Hematopoietic multipotent progenitor cell treated with erythropoietin and hydrocortisone succinate and interleukin-3 and kit ligand, for 8 days (in vitro differentiated cells): ENCODE measurements around the gene VPS33A.
A peak's percentile ranks its signal among the peaks of the same experiment; 100 is the strongest.

ENCODE experiments used
- DNase-seq: peaks from one replicate; pipeline ENCODE4 v3.0.0-alpha.2; 2015

Gene VPS33A

DNA sequence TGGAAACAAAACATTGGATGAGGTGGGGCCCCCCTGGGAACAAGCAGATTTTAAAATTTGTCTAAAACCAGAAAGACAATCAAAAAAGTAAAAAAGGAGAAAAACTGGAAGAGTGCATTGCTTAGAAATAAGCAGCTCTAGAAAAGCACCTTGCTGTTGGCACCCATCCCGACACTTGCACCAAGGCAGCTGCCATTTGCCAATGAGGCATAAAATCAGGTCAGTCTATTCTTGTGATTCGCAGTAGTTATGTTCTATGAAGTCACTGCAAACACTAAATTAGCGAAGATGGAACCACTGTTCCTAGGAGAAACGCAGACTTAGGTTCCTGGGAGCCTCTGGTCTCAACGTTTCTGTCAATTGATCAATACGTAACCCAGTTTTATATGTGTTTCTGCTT lies 16.2 kb downstream of the VPS33A start:
- no peak for DNase-seq

GRCh38 chr12:122245553-122245952 lies 20.7 kb downstream of the VPS33A start:
- DNase-seq: no peak

DNA sequence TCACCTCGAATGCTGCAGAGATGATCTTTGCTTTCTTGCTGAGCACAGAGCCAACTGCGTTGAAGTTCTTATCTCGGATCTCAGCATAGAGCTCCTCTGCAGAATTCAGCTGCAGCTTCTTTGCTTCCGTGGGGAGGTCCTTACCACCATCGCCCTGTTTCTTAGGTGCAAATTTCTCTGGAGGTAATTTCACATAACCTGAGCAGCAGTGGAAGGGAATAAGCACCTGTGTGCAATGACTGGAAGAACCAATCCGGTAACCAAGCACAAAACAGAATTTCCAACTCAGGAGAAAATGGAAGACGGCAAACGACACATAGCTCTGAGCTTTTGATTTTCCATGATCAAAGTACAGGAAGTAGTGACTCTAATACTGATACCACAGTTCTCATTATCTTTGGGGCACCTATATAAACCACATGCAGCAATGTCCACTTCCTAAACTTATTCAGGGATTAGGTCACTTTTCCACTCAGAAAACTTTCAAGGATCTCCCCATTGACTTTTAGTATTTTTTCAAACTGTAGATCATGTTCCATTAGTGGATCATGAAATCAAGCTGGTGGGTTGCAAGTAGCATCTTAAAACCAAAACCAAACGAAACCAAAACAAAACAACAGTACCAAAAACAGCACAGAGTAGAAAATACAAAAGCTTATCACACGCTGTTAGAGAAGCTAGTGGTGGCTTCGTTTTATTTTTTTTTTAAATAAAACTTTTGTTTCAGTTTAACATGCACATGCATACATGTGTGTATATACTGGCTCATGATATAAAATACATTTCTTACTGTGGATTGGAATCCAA lies 21.5 kb downstream of the VPS33A start:
- no peak for DNase-seq

GRCh38 chr12:122243965-122244364 lies 22.3 kb downstream of the VPS33A start:
- no peak for DNase-seq

- no peak for DNase-seq
Measured at GRCh38 chr12:122238861-122239260, 27.4 kb downstream of the VPS33A start.

GRCh38 chr12:122235741-122236140 lies 30.6 kb downstream of the VPS33A start:
- no peak for DNase-seq

GRCh38 chr12:122232691-122233090 lies 33.6 kb downstream of the VPS33A start:
- DNase-seq: no peak

GRCh38 chr12:122230798-122231197 lies 35.5 kb downstream of the VPS33A start:
- DNase-seq: no peak

GRCh38 chr12:122228092-122228491 lies 38.2 kb downstream of the VPS33A start:
- DNase-seq: no peak

- DNase-seq: no peak
Measured at GRCh38 chr12:122227341-122227740, 39.0 kb downstream of the VPS33A start.

- DNase-seq: no peak
Measured at GRCh38 chr12:122226366-122227125, 39.7 kb downstream of the VPS33A start.

DNA sequence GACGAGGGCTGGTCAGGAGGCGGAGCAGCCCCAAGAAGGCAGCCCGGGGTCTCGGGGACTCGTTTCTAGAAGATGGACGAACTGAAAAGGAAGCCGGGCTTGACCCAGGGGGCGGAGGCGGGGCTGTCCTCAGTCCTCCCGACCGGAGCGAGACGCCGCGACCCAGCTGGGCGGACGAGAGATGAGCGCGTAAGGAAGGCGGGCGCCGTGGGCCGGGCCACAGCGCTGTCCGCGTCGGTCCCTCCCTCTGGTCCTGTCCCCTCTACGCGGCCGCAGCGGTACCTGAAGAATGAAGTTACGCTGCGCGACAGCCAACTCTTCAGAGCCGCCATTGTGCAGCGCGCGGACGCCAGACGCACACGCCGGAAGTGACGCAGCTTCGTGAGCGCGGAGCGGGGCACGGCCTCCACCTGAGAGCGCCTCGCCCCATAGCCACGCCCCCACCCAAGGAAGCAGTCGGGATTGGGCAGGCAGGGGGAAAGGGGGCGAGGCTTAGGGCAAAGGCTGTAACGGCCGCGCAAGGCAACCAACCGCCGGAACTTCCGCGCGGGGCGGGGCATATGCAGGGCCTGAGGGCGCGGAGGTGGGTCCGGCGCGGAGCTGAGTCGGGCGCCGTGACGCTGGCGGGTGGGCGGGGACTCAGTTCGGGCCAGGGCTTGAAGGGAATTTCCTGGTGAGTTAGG lies 40.5 kb downstream of the VPS33A start, which contains the start of gene DIABLO:
Gene DIABLO, minus strand, starts transcription at position 370 of the 683 bp plus-strand sequence. Its CDS starts 38 bp downstream, at position 332.
- peak; percentile 99 for DNase-seq

DNA sequence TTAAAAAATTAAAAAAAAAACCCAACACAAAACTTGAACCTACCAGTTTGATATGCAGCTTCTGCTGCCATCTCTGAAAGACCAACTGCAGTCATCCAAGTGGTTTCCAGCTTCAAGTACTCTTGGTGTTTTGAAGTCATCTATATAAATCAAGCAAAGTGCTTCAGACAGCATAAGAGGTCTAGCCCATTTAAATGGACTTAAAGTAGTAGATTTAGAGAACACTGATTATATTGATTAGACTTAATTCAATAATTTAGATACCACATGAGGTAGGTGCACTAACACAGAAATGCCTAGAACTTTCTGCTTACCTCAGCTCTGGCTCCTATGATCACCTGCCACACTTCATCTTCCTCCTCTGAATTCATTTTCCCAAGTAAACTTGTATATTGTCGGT lies 49.8 kb downstream of the VPS33A start:
- DNase-seq: no peak

DNA sequence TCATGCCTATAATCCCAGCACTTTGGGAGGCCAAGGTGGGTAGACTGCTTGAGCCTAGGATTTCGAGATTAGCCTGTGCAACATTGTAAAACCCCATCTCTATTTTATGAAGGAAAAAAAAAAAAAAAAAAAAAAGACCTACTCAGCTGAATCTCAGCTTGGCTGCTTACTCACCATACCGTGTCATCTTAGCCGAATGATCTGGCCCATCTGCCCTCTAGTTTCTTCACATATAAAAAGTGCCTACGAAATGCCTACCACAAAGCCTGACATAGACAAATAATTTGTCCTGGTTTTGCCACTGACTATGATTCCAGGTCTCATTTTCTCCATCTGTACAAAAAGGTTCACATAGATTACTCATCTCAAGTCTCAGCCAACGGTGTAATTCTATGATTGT lies 50.5 kb downstream of the VPS33A start:
- no peak for DNase-seq

DNA sequence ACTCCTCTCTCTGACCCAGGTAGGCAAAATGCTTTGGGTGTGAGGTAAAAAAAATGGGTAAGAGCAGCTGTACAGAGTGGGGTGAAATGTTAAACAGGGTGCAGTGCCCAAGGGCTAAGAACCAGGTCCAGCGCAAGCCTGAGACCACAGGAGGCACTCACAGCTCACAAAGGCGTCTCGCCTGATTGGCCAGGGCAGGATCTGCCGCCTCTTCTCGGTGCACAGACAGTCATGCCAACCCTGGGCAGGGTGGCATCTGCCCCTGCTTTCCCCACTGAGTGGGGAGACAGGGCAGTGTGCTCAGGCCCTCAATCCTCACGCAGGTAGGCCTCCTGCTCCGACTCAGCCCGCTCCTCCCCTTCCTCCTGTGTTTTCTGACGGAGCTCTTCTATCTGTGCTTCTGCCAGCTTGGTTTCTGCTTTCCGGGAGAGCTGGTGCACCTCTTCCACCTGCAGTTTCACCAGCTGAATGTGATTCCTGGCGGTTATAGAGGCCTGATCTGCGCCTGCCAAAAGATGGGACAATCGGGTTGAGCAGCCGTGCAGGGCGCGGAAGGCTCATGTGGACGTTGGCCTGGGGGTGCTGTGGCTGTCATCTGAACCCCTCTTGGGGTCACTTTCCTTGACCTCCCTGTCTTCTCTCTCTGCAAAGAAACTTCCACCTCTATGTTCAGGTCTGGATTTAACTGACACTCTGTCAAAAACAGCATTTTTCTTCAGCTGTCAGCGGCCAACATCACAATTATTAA lies 58.0 kb downstream of the VPS33A start:
- no peak for DNase-seq

DNA sequence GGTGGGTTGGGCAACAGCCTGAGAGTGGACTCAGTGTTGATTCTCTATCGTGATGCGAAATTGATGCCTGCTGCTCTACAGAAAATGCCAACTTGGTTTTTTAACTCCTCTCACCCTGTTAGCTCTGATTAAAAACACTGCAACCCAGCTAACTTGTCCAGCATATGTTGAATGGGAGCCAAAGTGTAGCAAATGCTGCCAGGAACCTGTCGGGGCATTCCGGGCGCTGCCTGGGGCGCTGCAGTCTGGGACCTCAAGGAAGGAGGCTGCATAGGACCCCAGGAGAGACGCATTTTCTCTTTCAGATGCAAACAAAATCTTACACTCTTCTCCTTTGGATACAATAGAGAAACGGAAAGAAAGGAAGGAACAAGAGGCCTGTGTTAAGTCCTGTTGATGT lies 58.9 kb downstream of the VPS33A start:
- DNase-seq: no peak

DNA sequence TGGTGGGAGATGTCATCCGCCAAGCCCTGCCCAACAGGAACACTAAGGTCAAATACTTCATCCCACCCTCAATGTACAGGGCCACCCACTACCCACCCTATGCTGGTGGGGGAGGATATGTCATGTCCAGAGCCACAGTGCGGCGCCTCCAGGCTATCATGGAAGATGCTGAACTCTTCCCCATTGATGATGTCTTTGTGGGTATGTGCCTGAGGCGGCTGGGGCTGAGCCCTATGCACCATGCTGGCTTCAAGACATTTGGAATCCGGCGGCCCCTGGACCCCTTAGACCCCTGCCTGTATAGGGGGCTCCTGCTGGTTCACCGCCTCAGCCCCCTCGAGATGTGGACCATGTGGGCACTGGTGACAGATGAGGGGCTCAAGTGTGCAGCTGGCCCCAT lies 59.3 kb downstream of the VPS33A start:
- DNase-seq: no peak

DNA sequence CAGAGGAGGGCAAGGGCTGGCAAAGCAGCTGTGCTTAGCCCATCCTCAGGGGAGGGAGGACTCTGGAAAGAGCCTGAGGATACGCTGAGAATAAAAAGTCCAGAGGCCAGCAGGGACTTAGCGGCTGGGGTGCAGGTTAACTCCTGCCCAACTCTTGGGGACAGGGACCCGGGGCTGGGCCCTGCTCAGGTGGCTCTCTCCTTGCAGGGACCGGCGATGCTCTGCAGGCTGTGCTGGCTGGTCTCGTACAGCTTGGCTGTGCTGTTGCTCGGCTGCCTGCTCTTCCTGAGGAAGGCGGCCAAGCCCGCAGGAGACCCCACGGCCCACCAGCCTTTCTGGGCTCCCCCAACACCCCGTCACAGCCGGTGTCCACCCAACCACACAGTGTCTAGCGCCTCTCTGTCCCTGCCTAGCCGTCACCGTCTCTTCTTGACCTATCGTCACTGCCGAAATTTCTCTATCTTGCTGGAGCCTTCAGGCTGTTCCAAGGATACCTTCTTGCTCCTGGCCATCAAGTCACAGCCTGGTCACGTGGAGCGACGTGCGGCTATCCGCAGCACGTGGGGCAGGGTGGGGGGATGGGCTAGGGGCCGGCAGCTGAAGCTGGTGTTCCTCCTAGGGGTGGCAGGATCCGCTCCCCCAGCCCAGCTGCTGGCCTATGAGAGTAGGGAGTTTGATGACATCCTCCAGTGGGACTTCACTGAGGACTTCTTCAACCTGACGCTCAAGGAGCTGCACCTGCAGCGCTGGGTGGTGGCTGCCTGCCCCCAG lies 60.0 kb downstream of the VPS33A start:
- no peak for DNase-seq

- DNase-seq: no peak
Measured at GRCh38 chr12:122205053-122205925, 61.0 kb downstream of the VPS33A start.

DNA sequence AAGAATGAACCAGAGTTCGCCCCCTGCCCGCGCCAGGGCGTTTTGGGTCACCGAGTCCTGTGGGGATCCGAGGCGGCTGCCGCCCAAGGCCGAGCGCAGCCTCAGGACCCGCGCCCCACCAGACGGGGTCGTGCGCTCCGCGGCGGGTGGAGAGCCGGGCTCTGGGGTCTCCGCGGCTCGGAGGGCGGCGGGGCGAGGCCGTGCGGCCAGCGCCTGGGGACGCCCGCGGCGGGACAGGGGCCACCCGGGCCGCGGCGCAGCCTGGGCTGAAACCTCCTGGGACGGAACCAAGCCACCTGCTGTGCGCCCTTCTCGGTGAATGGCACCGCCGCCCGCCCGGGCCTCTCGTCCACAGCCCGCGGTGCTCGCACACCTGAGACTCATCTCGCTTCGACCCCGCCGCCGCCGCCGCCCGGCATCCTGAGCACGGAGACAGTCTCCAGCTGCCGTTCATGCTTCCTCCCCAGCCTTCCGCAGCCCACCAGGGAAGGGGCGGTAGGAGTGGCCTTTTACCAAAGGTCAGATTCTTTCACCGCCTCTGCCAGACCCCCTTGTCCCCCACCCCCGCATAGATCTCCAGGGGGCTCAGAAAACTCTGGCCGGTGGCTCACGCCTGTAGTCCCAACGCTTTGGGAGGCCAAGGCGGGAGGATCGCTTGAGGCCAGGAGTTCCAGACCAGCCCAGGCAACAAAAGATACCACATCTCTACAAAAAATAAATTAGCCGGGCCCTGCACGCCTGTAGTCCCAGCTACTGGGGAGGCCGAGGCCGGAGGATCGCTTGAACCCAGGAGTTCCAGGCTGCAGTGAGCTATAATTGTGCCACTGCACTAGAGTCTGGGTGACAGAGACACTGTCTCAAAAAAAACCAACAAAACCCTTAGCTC lies 61.9 kb downstream of the VPS33A start:
- DNase-seq: no peak
